Esophagus squamous epithelium (tissue), 4 donors: ENCODE results near the gene IFNGR1.

Source experiments
- POLR2A ChIP-seq, 4 donors: fragments of 450-650 bp; IDR thresholded peaks; one replicate each; pipeline ENCODE4 v1.6.1; 2017; ENCODE audit warnings: antibody characterized with exemption in 4 of 4, mild to moderate bottlenecking in 4 of 4, moderate library complexity in 3 of 4
- TF ChIP-seq, protein P1 (sequence below), 6 experiments: fragments of 450-650 bp in 4 of 6; fragments of 200-600 bp in 2 of 6; sonication (generic) in 2 of 6; IDR thresholded peaks; one replicate each; pipeline ENCODE4 v1.5.1; 2016 to 2019; ENCODE audit warnings: antibody characterized with exemption in 6 of 6, mild to moderate bottlenecking in 4 of 6, moderate library complexity in 4 of 6

DNA sequence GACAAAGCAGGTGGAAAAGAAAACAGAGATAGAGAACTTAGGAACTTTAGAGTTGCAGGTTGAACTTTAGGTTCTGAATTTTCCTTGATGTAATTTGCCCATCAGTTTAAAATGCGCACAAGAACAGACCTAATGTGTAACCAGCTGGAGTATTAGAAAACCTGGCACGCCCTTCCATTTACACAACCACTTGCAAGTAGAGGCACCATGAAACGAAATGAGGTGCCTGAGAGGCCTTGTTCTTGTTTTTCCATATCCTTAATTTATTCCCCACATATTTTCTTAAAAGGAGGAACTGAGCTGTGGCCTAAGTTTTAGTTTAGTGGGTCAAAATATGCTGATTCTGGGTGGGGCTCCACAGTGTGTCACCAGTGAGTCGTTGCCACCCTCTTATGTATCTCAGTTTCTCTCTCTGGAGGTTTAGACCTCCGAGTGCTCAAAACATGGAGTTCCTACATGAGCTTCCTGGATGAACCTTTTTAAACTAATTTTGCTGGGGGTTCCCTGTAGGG is 28.5 kb downstream of the IFNGR1 start:
- TF ChIP-seq, protein P1, sequence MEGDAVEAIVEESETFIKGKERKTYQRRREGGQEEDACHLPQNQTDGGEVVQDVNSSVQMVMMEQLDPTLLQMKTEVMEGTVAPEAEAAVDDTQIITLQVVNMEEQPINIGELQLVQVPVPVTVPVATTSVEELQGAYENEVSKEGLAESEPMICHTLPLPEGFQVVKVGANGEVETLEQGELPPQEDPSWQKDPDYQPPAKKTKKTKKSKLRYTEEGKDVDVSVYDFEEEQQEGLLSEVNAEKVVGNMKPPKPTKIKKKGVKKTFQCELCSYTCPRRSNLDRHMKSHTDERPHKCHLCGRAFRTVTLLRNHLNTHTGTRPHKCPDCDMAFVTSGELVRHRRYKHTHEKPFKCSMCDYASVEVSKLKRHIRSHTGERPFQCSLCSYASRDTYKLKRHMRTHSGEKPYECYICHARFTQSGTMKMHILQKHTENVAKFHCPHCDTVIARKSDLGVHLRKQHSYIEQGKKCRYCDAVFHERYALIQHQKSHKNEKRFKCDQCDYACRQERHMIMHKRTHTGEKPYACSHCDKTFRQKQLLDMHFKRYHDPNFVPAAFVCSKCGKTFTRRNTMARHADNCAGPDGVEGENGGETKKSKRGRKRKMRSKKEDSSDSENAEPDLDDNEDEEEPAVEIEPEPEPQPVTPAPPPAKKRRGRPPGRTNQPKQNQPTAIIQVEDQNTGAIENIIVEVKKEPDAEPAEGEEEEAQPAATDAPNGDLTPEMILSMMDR (IDR thresholded peaks at IDR 0.05) = no peak
- no peak for TF ChIP-seq POLR2A (IDR thresholded peaks at IDR 0.05)
